BJ (cell line): ENCODE results near the gene APBB1IP. TPM values are rescaled to one million over a fixed set of nuclear protein-coding genes. Genes with fewer than 3 reads are reported as not detected.
"Not testable (repeated sequence)": the region's sequence is repeated elsewhere in the genome, so short reads cannot be mapped to it uniquely, and the experiment has no call there.

Experiments
- CTCF ChIA-PET: fragments of 350-600 bp; formaldehyde crosslinking; extraction: SDS; loops from one replicate; lab custom pipeline; 2021; ENCODE audit warnings: antibody characterized with exemption, inconsistent platforms; lab: Yijun Ruan, JAX
- POLR2A ChIA-PET: fragments of 300-600 bp; sonication (Branson Sonifier 250); formaldehyde crosslinking; extraction: SDS; loops from one replicate; lab custom pipeline; 2021; ENCODE audit warnings: antibody characterized with exemption; lab: Charles Lee
- DNase-seq: peaks from one replicate; pipeline ENCODE4 v3.0.0-alpha.2; 2011; ENCODE audit warnings: low read depth
- H3K27me3 ChIP-seq: 2 replicates; pipeline ENCODE4 v1.6.0; 2011; ENCODE audit warnings: low read length; ENCODE audit not compliant: control insufficient read depth, insufficient read depth
- H3K36me3 ChIP-seq: 2 replicates; pipeline ENCODE4 v1.5.1; 2011; ENCODE audit warnings: low read length; ENCODE audit not compliant: control insufficient read depth, insufficient read depth
- H3K4me3 ChIP-seq: 2 replicates; pipeline ENCODE4 v1.5.1; 2011; ENCODE audit warnings: low read depth, mild to moderate bottlenecking, control low read depth, low read length
- polyA plus RNA-seq: library from polyadenylated mRNA; depleted of rRNA; stranded (reverse); fragments of >200 nt; gene quantifications from 2 replicates; pipeline ENCODE4 v1.2.3, GENCODE V29; 2011
- TF ChIP-seq, protein P1 (sequence below): IDR thresholded peaks from 2 replicates; pipeline ENCODE4 v1.5.1; 2011; ENCODE audit warnings: low read depth, mild to moderate bottlenecking, control low read depth, inconsistent platforms, low read length, moderate library complexity; ENCODE audit not compliant: insufficient read depth

The APBB1IP gene
- polyA plus RNA-seq, 1 experiment: 4.3 TPM

DNA sequence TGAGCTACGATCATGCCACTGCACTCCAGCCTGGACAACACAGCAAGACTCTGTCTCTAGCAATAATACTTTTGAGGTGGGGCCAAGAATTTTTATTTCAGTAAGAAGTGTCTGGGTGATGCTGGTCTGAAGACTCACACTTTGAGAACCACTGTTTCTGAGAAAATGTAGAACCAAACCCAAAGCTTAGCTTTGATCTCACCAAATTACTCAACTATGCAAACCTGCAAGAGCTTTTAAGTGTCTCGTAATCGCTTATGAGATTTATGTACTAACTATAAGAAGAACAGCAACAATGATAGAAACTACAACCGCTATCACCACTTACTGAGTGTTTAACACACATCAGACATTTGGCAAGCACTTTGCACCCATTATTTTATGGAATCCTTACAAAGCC is 29.5 kb downstream of the APBB1IP start:
- no peak overlapping the region for H3K4me3 ChIP-seq
- TF ChIP-seq, protein P1, sequence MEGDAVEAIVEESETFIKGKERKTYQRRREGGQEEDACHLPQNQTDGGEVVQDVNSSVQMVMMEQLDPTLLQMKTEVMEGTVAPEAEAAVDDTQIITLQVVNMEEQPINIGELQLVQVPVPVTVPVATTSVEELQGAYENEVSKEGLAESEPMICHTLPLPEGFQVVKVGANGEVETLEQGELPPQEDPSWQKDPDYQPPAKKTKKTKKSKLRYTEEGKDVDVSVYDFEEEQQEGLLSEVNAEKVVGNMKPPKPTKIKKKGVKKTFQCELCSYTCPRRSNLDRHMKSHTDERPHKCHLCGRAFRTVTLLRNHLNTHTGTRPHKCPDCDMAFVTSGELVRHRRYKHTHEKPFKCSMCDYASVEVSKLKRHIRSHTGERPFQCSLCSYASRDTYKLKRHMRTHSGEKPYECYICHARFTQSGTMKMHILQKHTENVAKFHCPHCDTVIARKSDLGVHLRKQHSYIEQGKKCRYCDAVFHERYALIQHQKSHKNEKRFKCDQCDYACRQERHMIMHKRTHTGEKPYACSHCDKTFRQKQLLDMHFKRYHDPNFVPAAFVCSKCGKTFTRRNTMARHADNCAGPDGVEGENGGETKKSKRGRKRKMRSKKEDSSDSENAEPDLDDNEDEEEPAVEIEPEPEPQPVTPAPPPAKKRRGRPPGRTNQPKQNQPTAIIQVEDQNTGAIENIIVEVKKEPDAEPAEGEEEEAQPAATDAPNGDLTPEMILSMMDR: no peak
- H3K36me3 ChIP-seq: no peaks in the 10 kb centered on the region
- CTCF ChIA-PET: interaction anchor here (0.6 to 1.6 kb wide), 2 partner anchors 15 to 59 kb away, joined by 3 to 4 read pairs; no protein-coding TSS in a partner anchor
- POLR2A ChIA-PET: interaction anchor here (1.4 kb wide), 1 partner anchor 19 kb away, joined by 6 read pairs; no protein-coding TSS in a partner anchor
- H3K27me3 ChIP-seq: no peaks in the 10 kb centered on the region
- DNase-seq: no peak

DNA sequence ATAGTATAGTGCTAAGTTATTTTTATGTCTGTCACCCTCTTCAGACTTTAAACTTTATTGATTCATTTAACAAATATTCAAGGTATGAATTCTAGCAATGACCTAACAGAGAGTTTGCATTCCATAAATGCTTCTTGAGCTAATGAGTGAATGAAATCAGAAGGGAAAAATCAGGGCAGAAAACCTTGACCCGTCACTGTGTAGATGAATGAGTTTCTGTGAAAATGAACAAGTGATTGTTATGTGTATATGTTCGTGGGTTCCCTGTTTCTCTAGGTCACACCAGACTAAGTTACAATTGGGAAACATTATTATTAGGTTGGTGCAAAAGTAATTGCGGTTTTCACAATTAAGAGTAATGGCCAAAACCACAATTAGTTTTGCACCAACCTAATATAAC is 30.1 kb downstream of the APBB1IP start:
- no peak for DNase-seq
- CTCF ChIA-PET: interaction anchor here (1.6 kb wide), 1 partner anchor 16 kb away, joined by 4 read pairs; no protein-coding TSS in a partner anchor
- Histone ChIP-seq H3K36me3 (no peaks in the 10 kb centered on the region), H3K27me3 (no peaks in the 10 kb centered on the region), H3K4me3 (no peak overlapping the region)
- POLR2A ChIA-PET: interaction anchor here (1.4 kb wide), 1 partner anchor 18 kb away, joined by 6 read pairs; no protein-coding TSS in a partner anchor
- TF ChIP-seq, protein P1: no peak

DNA sequence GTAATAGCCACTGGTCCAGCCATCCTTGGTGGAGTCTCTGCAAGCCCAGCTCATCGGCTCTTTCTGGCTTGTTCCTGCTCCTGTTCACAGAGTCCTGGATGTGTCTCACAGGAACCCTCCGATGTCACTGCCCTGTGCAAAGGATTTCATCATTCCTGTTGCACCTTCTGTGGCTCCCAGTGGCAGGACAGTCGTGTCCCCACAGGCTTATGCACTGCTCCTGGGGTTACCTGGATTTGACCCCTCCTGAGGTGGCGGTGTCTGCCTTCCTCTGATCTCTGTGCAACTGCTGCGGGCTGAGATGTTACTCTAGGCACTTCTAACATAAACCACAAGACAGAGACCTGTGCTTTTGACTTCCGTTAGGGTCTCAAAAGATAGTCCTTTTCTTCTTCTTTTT is 30.6 kb downstream of the APBB1IP start:
- CTCF ChIA-PET: interaction anchor here (1.6 kb wide), 1 partner anchor 16 kb away, joined by 4 read pairs; no protein-coding TSS in a partner anchor
- H3K27me3 ChIP-seq: no peaks in the 10 kb centered on the region
- TF ChIP-seq, protein P1: no peak
- no peak for DNase-seq
- H3K4me3 ChIP-seq: no peak overlapping the region
- H3K36me3 ChIP-seq: no peaks in the 10 kb centered on the region
- POLR2A ChIA-PET: interaction anchor here (1.4 kb wide), 1 partner anchor 18 kb away, joined by 6 read pairs; no protein-coding TSS in a partner anchor

DNA sequence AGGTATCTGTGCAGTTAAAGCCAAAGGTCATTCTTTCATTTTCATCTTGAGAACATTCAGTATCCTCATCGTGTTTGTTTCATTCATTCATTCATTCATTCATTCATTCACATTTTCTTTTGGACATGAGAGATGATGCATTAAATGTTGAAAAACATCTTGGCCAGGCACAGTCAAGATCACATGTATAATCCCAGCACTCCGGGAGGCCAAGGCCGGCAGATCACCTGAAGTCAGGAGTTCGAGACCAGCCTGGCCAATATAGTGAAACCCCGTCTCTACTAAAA is 34.3 kb downstream of the APBB1IP start:
- CTCF ChIA-PET: no interaction called here
- POLR2A ChIA-PET: no interaction called here
- no peak overlapping the region for H3K4me3 ChIP-seq
- H3K36me3 ChIP-seq: no peaks in the 10 kb centered on the region
- DNase-seq: no peak
- no peaks in the 10 kb centered on the region for H3K27me3 ChIP-seq
- TF ChIP-seq, protein P1: no peak

DNA sequence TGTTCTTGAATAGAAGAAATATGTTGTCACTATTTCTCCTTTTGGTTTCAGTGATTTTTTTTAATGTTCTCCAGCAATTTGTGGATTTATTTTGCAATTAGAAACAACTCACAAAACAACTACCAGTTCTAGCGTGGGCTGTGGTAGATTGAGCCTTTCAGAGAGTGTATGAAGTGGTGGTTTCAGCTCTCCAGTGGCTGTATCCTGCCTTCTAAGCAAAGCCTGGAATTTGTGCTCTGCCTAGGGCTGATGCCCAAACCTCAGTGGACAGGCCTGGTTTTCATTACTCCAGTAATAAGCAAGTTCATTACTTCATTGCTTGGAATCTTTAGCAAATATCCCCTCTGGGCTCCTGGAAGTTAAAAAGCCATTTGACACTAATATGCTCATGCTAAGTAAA is 35.9 kb downstream of the APBB1IP start:
- H3K4me3 ChIP-seq: no peak overlapping the region
- POLR2A ChIA-PET: no interaction called here
- CTCF ChIA-PET: interaction anchor here (1.2 to 1.8 kb wide), 2 partner anchors 10 to 12 kb away, joined by 4 to 6 read pairs; no protein-coding TSS in a partner anchor

DNA sequence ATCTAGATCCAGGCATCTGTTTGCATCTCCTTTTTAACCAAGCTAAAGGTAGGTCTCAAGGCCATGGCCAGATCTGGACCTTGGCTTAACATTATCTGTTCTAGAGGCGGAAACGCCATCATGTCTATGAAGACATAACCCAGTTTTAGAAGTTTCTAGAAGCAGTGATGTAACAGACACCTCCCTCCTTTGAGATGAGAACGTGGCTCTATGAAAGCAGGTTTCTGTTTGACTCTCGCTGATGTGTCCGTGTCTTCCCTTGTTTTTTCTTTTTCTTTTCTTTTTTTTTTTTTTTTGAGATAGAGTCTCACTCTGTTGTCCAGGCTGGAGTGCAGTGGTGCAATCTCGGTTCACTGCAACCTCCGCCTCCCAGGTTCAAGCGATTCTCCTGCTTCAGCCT is 36.7 kb downstream of the APBB1IP start:
- H3K27me3 ChIP-seq, H3K4me3 ChIP-seq, DNase-seq, POLR2A ChIA-PET, H3K36me3 ChIP-seq: not testable (repeated sequence)
- CTCF ChIA-PET: interaction anchor here (1.2 to 1.8 kb wide), 2 partner anchors 9 to 12 kb away, joined by 4 to 6 read pairs; no protein-coding TSS in a partner anchor

More for the DNA sequence above, 35.9 kb downstream of the APBB1IP start:
- DNase-seq: peak; percentile 92
- Histone ChIP-seq H3K36me3 (no peaks in the 10 kb centered on the region), H3K27me3 (no peaks in the 10 kb centered on the region)
- TF ChIP-seq, protein P1: no peak
